Bronchial epithelial cell (primary cell): Measurements from ENCODE around the gene SETDB2. TPM values are rescaled to one million over a fixed set of nuclear protein-coding genes. Genes with fewer than 3 reads are reported as not detected.

Experiments used
- DNase-seq: peaks from one replicate; pipeline ENCODE4 v3.0.0-alpha.2; 2010; ENCODE audit warnings: low read depth
- FAIRE-seq: peaks from 2 replicates; lab custom pipeline; 2011; peaks lifted over from hg19 to GRCh38; lab: Jason Lieb, UNC
- H3K27me3 ChIP-seq: 2 replicates; pipeline ENCODE4 v1.5.1; 2011; ENCODE audit warnings: low read length; ENCODE audit not compliant: control insufficient read depth, insufficient read depth
- H3K36me3 ChIP-seq: 2 replicates; pipeline ENCODE4 v1.5.1; 2011; ENCODE audit warnings: low read length; ENCODE audit not compliant: control insufficient read depth, insufficient read depth
- H3K4me3 ChIP-seq: 2 replicates; pipeline ENCODE4 v1.5.1; 2011; ENCODE audit warnings: mild to moderate bottlenecking, low read depth, low read length, control low read depth
- total RNA-seq: library from RNA; depleted of rRNA; stranded (reverse); fragments of >200 nt; gene quantifications from 2 replicates; pipeline ENCODE4 v1.2.1, GENCODE V29; 2014
- TF ChIP-seq, protein P1 (sequence below): IDR thresholded peaks from 2 replicates; pipeline ENCODE4 v1.5.1; 2011; ENCODE audit warnings: mild to moderate bottlenecking, moderate library complexity, low read length, control low read depth, inconsistent platforms; ENCODE audit not compliant: insufficient read depth, severe bottlenecking

Gene SETDB2
- total RNA-seq, 1 donor from 2014 or later, result 5.3 TPM

DNA sequence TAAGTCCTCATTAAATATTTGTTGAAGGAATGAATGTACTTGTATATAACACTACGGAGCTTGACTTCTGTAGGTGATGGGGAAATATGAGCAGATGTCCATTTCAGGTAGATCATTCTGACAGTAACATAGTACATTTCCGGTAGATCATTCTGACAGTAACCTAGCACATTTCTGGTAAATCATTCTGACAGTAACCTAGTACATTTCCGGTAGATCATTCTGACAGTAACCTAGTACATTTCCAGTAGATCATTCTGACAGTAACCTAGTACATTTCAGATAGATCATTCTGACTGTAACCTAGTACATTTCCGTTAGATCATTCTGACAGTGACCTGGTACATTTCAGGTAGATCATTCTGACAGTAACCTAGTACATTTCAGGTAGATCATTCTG, 54.1 kb downstream of the SETDB2 start:
- TF ChIP-seq, protein P1, sequence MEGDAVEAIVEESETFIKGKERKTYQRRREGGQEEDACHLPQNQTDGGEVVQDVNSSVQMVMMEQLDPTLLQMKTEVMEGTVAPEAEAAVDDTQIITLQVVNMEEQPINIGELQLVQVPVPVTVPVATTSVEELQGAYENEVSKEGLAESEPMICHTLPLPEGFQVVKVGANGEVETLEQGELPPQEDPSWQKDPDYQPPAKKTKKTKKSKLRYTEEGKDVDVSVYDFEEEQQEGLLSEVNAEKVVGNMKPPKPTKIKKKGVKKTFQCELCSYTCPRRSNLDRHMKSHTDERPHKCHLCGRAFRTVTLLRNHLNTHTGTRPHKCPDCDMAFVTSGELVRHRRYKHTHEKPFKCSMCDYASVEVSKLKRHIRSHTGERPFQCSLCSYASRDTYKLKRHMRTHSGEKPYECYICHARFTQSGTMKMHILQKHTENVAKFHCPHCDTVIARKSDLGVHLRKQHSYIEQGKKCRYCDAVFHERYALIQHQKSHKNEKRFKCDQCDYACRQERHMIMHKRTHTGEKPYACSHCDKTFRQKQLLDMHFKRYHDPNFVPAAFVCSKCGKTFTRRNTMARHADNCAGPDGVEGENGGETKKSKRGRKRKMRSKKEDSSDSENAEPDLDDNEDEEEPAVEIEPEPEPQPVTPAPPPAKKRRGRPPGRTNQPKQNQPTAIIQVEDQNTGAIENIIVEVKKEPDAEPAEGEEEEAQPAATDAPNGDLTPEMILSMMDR, result no peak
- DNase-seq (no peak), FAIRE-seq (no peak)
- Histone ChIP-seq H3K4me3 (no peak overlapping the region), H3K36me3 (no peaks in the 10 kb centered on the region), H3K27me3 (no peaks in the 10 kb centered on the region)

DNA sequence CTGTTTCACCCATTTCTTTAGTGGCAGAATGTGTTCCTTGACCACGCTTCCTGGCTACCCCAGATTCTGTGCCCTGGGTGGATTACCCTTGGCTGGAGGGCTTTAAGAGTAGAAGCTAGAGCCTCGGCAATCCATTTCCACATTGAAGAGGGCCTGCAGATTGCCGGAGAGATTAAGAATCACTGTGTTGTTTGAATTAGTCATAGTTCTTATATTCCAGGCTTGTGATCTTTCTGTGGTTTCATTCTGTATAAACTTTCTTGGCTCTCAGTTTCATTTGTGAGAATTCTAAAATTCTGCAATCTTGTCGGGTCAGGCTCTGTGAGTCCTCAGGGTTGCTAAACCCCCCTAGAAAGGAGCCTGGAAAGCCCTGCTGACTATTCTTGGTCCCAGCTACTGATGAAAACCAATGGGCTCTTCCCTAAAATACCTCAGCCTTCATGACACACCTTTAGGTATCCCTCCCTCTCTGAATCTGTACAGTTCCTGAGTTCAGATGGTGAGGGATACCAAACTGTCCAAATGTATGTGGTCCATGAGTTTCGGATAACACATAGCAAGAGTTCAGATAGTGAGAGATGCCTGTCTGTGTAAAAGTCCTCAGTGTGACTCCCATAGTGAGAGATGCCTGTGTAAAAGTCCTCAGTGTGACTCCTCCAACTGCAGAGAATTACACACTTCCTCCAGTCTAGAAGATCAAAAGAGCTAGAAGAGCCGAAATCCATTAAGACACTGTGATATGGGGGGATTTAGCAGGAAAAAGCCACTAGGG, 56.0 kb downstream of the SETDB2 start:
- H3K27me3 ChIP-seq, result no peaks in the 10 kb centered on the region
- FAIRE-seq, result peak; percentile 60
- no peak overlapping the region for H3K4me3 ChIP-seq
- peak; percentile 30 for DNase-seq
- TF ChIP-seq, protein P1, result no peak
- no peaks in the 10 kb centered on the region for H3K36me3 ChIP-seq

DNA sequence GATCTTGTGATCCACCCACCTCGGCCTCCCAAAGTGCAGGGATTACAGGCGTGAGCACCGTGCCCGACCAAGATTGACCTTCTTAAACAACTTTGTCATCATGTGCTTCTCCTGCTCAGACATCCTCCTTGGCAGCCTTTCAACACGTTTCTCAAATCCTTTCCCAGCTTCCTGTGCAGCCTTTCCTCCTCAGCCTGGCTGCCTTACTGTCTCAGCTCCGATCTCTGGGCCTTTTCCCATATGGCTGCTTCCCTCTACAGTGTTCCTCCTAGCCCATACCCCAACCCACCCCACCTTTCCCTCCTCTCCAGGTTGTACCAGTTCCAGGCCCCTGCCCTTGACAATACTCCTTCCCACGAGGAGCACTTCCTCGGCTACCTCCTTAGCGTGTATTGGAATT, 58.9 kb downstream of the SETDB2 start:
- no peak for DNase-seq
- H3K27me3 ChIP-seq, result no peaks in the 10 kb centered on the region
- no peak for FAIRE-seq
- H3K36me3 ChIP-seq, result no peaks in the 10 kb centered on the region
- H3K4me3 ChIP-seq, result no peak overlapping the region
- TF ChIP-seq, protein P1, result no peak

DNA sequence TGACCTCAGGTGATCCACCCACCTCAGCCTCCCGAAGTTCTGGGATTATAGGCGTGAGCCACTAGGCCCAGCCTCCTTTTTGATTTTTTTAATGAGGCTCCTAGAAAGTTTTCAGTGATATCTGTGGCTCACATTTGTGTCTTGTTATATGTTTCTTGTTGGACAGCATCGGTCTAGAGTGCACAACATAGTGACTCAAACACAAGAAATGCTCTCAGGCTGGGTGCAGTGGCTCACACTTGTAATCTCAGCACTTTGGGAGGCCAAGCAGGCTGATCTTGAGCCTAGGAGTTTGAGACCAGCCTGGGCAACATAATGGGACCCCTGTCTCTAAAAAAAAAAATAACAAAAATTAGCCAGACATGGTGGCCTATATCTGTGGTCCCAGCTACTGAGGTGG, 59.9 kb downstream of the SETDB2 start:
- FAIRE-seq (no peak), DNase-seq (no peak)
- Histone ChIP-seq H3K4me3 (no peak overlapping the region), H3K27me3 (no peaks in the 10 kb centered on the region), H3K36me3 (no peaks in the 10 kb centered on the region)
- TF ChIP-seq, protein P1, result no peak

DNA sequence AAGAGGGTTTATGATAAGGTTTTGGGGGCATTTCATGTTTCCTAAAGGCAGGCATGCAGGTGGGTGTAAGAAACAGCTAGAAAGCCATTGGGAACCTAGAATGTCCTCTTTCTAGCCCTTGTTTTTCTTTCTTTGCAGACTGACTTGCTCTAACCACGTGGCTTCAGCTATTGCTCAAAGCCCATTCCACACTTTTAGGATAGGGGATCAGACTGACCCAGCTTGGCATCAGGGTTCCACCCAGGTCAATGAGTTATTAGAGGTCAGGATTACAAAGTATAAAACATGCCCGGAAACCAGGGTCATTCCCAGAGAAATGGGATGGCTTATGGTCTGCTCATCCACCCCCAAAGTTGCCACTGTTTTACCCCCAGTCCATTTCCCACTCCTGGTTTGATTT, 68.5 kb downstream of the SETDB2 start:
- H3K36me3 ChIP-seq, result peaks cover 3% of the 10 kb centered on the region
- no peaks in the 10 kb centered on the region for H3K27me3 ChIP-seq
- DNase-seq (no peak), FAIRE-seq (no peak)
- TF ChIP-seq, protein P1, result no peak
- H3K4me3 ChIP-seq, result no peak overlapping the region

DNA sequence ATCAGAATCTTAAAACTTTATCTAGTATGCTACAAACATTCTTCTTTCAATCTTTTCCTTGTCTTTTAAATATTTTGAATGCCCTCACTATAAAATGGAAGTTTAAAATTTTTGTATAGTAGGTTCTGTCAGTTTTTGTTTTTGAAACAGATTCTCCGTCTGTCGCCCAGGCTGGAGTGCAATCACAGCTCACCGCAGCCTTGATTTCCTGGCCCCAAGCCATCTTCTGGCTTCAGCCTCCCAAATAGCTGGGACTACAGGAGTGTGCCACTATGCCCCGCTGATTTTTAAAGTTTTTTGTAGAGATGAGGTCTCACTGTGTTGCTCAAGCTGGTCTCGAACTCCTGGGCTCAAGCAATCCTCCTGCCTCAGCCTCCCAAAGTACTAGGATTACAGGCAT, 72.4 kb downstream of the SETDB2 start:
- TF ChIP-seq, protein P1, result no peak
- no peak overlapping the region for H3K4me3 ChIP-seq
- no peak for FAIRE-seq
- no peaks in the 10 kb centered on the region for H3K27me3 ChIP-seq
- H3K36me3 ChIP-seq, result peaks cover 4% of the 10 kb centered on the region
- DNase-seq, result no peak
